ENCODE measurements around the gene PANK2.

GRCh38 chr20:3842348-3842930 is 46.7 kb upstream of the PANK2 start:
- no peak for TF ChIP-seq EZH2 (IDR thresholded peaks at IDR 0.05)
- TF ChIP-seq CTCF (IDR thresholded peaks at IDR 0.05 in 2 of 3, conservative IDR thresholded peaks at IDR 0.05 in 1 of 3; ENCODE audit: borderline replicate concordance in 1 of 3, insufficient read depth in 1 of 3, low read depth in 2 of 3, low read length in 2 of 3) = no peak
- no peak for TF ChIP-seq POLR2A (IDR thresholded peaks at IDR 0.05; ENCODE audit: borderline replicate concordance, extremely low read depth, insufficient read depth, insufficient read length)
- TF ChIP-seq ZBTB33 (IDR thresholded peaks at IDR 0.05; ENCODE audit: extremely low read depth, insufficient replicate concordance, low read length) = no peak
- TF ChIP-seq SIN3A (IDR thresholded peaks at IDR 0.05; ENCODE audit: low read depth) = no peak
- TF ChIP-seq TCF7L2 (IDR thresholded peaks at IDR 0.05; ENCODE audit: borderline replicate concordance, extremely low read depth, insufficient read depth, insufficient read length) = no peak
- TF ChIP-seq MAX (IDR thresholded peaks at IDR 0.05) = no peak
- TF ChIP-seq ZNF274 (IDR thresholded peaks at IDR 0.05; ENCODE audit: low read depth, low read length) = no peak
